Trophoblast cell (in vitro differentiated cells and primary cell): Measurements from ENCODE around the gene CRP.

Source experiments
- DNase-seq, 2 donors: peaks; one replicate each; pipeline ENCODE4 v3.0.0-alpha.2; 2016
- H2AFZ ChIP-seq: 2 replicates; pipeline ENCODE4 v1.6.1; 2013; ENCODE audit warnings: low read length, moderate library complexity, mild to moderate bottlenecking; ENCODE audit not compliant: insufficient read depth, poor library complexity
- H2AK5ac ChIP-seq: 2 replicates; pipeline ENCODE4 v1.6.1; 2013; ENCODE audit warnings: mild to moderate bottlenecking, low read length
- H2BK120ac ChIP-seq: 2 replicates; pipeline ENCODE4 v1.6.1; 2013; ENCODE audit warnings: low read length, mild to moderate bottlenecking, moderate library complexity; ENCODE audit not compliant: insufficient read depth, poor library complexity
- H2BK12ac ChIP-seq: 2 replicates; pipeline ENCODE4 v1.6.1; 2013; ENCODE audit warnings: mild to moderate bottlenecking, low read length, moderate library complexity
- H2BK5ac ChIP-seq: 2 replicates; pipeline ENCODE4 v1.6.1; 2013; ENCODE audit warnings: low read length, low read depth, moderate library complexity, mild to moderate bottlenecking; ENCODE audit not compliant: poor library complexity
- H3K14ac ChIP-seq: 2 replicates; pipeline ENCODE4 v1.6.1; 2013; ENCODE audit warnings: mild to moderate bottlenecking, low read length
- H3K18ac ChIP-seq: 2 replicates; pipeline ENCODE4 v1.6.1; 2013; ENCODE audit warnings: mild to moderate bottlenecking, low read length
- H3K23ac ChIP-seq: 2 replicates; pipeline ENCODE4 v1.6.1; 2013; ENCODE audit warnings: low read length
- H3K27ac ChIP-seq: 2 replicates; pipeline ENCODE4 v1.5.1; 2013; ENCODE audit warnings: low read depth, mild to moderate bottlenecking, inconsistent platforms, low read length, moderate library complexity
- H3K27me3 ChIP-seq: 2 replicates; pipeline ENCODE4 v1.6.1; 2013; ENCODE audit warnings: inconsistent platforms, mild to moderate bottlenecking, low read length, moderate library complexity; ENCODE audit not compliant: insufficient read depth
- H3K36me3 ChIP-seq, 2 experiments: 1 replicate in 1 of 2; 2 replicates in 1 of 2; pipeline ENCODE4 v1.6.1; 2013; ENCODE audit warnings: low read length in 2 of 2, mild to moderate bottlenecking in 2 of 2, moderate library complexity in 1 of 2; ENCODE audit not compliant: insufficient read depth in 2 of 2, control insufficient read depth in 1 of 2
- H3K4ac ChIP-seq: 2 replicates; pipeline ENCODE4 v1.6.1; 2013; ENCODE audit warnings: low read depth, mild to moderate bottlenecking, low read length, moderate library complexity
- H3K4me1 ChIP-seq, 2 experiments: 1 replicate in 1 of 2; 2 replicates in 1 of 2; pipeline ENCODE4 v1.6.1; 2013; ENCODE audit warnings: low read length in 2 of 2, mild to moderate bottlenecking in 2 of 2, moderate library complexity in 1 of 2; ENCODE audit not compliant: insufficient read depth in 2 of 2, control insufficient read depth in 1 of 2
- H3K4me2 ChIP-seq: 2 replicates; pipeline ENCODE4 v1.6.1; 2013; ENCODE audit warnings: inconsistent platforms, mild to moderate bottlenecking, low read length, moderate library complexity
- H3K4me3 ChIP-seq: 2 replicates; pipeline ENCODE4 v1.5.1; 2013; ENCODE audit warnings: mild to moderate bottlenecking, low read depth, low read length, inconsistent platforms
- H3K79me1 ChIP-seq: one replicate; pipeline ENCODE4 v1.6.1; 2013; ENCODE audit warnings: low read length
- H3K79me2 ChIP-seq: 2 replicates; pipeline ENCODE4 v1.6.1; 2013; ENCODE audit warnings: low read length, mild to moderate bottlenecking; ENCODE audit not compliant: control insufficient read depth, insufficient read depth, poor library complexity
- H3K9ac ChIP-seq: 2 replicates; pipeline ENCODE4 v1.6.1; 2013; ENCODE audit warnings: mild to moderate bottlenecking, low read length
- H3K9me3 ChIP-seq: 2 replicates; pipeline ENCODE4 v1.6.1; 2013; ENCODE audit warnings: low read depth, mild to moderate bottlenecking, control low read depth, inconsistent platforms, low read length; ENCODE audit not compliant: insufficient read depth
- H4K12ac ChIP-seq: 2 replicates; pipeline ENCODE4 v1.6.1; 2013; ENCODE audit warnings: low read depth, mild to moderate bottlenecking, low read length, moderate library complexity
- H4K8ac ChIP-seq: 2 replicates; pipeline ENCODE4 v1.6.1; 2013; ENCODE audit warnings: low read depth, mild to moderate bottlenecking, low read length, moderate library complexity
- H4K91ac ChIP-seq: one replicate; pipeline ENCODE4 v1.6.1; 2013; ENCODE audit warnings: low read depth, mild to moderate bottlenecking, low read length, moderate library complexity
- WGBS: extraction: QIAGEN DNeasy Blood & Tissue Kit; methylation state at CpG from one replicate; pipeline ENCODE4 v1.1.7; 2013; ENCODE audit warnings: missing lambda C conversion rate; ENCODE audit not compliant: insufficient read length, insufficient coverage; ENCODE audit errors: extremely low coverage; 5-methylcytosine and 5-hydroxymethylcytosine counted together

Gene CRP

GRCh38 chr1:159687511-159687910 is 26.9 kb downstream of the CRP start:
- Histone ChIP-seq H3K23ac (no peak overlapping the region), H2AK5ac (no peak overlapping the region), H4K12ac (no peak overlapping the region), H2BK5ac (no peak overlapping the region), H3K27ac (no peak overlapping the region), H2BK12ac (no peak overlapping the region), H4K91ac (no peak overlapping the region), H3K36me3 (no peaks in the 10 kb centered on the region), H3K4me2 (no peak overlapping the region), H3K9me3 (no peaks in the 10 kb centered on the region), H3K9ac (no peak overlapping the region), H2BK120ac (no peak overlapping the region), H3K14ac (no peak overlapping the region), H3K4ac (no peak overlapping the region), H4K8ac (no peak overlapping the region), H3K18ac (no peak overlapping the region), H2AFZ (no peak overlapping the region), H3K79me1 (no peaks in the 10 kb centered on the region), H3K27me3 (no peaks in the 10 kb centered on the region), H3K4me3 (no peak overlapping the region), H3K4me1 (peaks cover 0 to 3% of the 10 kb centered on the region in 2 experiments), H3K79me2 (no peaks in the 10 kb centered on the region)
- no peak for DNase-seq

DNA sequence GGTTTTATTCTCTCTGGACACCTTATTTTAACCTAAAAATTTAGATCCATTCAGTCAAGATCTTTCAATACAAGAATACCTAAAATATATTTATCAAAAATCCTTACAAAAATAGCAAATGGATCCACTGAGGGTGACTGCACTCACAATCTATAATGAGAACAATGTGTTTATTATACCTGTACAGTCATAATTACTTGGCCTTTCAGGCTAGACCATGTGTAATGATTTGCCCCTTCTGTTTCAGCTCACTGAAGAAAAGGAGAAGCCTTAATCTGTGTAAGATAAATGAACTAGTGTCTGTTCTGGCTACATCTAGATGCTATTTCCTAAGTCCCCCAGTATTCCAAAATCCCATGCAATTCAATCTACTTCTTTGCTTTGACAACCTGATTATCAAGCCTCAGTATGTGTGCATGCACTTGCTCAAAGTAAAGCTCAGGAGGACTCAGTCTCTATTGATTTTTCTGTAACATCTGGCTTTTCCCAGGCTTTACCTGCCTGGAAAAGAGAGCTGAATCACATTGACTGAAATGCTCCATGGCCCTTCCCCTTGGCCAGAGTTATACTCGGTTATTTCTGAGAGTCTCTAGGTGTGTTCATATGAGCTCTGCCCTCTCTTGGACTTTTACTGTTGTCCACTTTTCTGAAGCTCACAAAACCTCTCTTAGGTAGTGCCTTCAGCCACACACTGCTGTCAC is 27.6 kb downstream of the CRP start:
- H3K4me1 ChIP-seq: peaks cover 0 to 3% of the 10 kb centered on the region in 2 experiments
- no peak overlapping the region for H4K8ac ChIP-seq
- no peak overlapping the region for H3K4me2 ChIP-seq
- no peaks in the 10 kb centered on the region for H3K36me3 ChIP-seq
- no peaks in the 10 kb centered on the region for H3K27me3 ChIP-seq
- no peak overlapping the region for H2BK120ac ChIP-seq
- no peak overlapping the region for H3K27ac ChIP-seq
- H3K14ac ChIP-seq: no peak overlapping the region
- H4K91ac ChIP-seq: no peak overlapping the region
- H3K18ac ChIP-seq: no peak overlapping the region
- no peaks in the 10 kb centered on the region for H3K79me1 ChIP-seq
- no peak overlapping the region for H3K23ac ChIP-seq
- no peaks in the 10 kb centered on the region for H3K9me3 ChIP-seq
- no peak overlapping the region for H3K4me3 ChIP-seq
- no peak for DNase-seq
- H2BK5ac ChIP-seq: no peak overlapping the region
- no peak overlapping the region for H2AFZ ChIP-seq
- H4K12ac ChIP-seq: no peak overlapping the region
- WGBS: no CpG with 5 or more reads among the region's 1 CpG
- H3K79me2 ChIP-seq: no peaks in the 10 kb centered on the region
- no peak overlapping the region for H2BK12ac ChIP-seq
- no peak overlapping the region for H2AK5ac ChIP-seq
- no peak overlapping the region for H3K9ac ChIP-seq
- H3K4ac ChIP-seq: no peak overlapping the region

DNA sequence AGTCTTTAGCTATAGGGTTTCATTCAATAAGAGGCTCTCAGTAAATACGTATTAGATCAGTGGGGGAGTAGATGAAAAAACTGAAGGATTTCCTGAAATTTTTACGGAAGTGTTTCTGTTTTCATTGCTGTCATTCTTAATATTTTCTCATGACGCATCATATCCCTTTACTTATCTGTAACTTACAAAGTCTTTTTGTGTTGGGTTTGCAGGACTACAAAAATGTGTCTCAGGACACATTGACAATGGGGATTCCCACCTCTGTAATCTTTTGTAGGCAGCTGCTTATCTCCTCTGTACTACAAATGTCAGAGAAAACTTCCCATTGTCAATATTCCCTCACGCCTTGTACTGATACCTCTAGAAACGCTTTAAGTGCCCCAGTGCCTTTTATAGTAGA is 35.5 kb downstream of the CRP start:
- Histone ChIP-seq H3K18ac (no peak overlapping the region), H3K23ac (no peak overlapping the region), H3K36me3 (no peaks in the 10 kb centered on the region), H3K14ac (no peak overlapping the region), H3K27ac (no peak overlapping the region), H2AK5ac (no peak overlapping the region), H3K79me1 (no peaks in the 10 kb centered on the region), H3K4me2 (no peak overlapping the region), H4K12ac (no peak overlapping the region), H3K9me3 (peaks cover 2% of the 10 kb centered on the region), H2BK5ac (no peak overlapping the region), H3K4me3 (no peak overlapping the region), H3K79me2 (no peaks in the 10 kb centered on the region), H2AFZ (no peak overlapping the region), H2BK12ac (no peak overlapping the region), H4K91ac (no peak overlapping the region), H3K27me3 (no peaks in the 10 kb centered on the region), H3K9ac (no peak overlapping the region), H3K4ac (no peak overlapping the region), H4K8ac (no peak overlapping the region), H3K4me1 (peaks cover 0 to 3% of the 10 kb centered on the region in 2 experiments), H2BK120ac (no peak overlapping the region)
- DNase-seq: no peak
- no CpG with 5 or more reads among the region's 5 CpGs for whole genome bisulfite sequencing

DNA sequence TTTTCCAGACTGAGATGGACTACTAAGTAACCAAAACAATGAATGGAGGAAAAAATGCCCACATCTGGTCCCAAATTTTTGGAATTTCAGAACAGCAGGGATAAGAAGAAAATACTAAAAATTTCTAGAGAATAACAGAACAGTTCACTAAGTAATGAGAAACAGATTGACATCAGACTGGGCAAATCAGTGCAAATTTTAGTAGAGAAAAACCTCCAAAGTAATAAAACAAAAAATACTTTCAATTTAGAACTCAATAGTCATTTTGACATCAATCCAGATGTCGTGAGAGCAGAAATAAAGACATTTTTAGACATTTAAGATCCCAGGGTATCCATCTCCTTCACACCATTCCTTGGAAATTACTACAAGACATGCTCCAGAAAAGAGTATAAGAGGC is 39.3 kb downstream of the CRP start:
- no peak overlapping the region for H3K4me2 ChIP-seq
- no peak overlapping the region for H3K4me3 ChIP-seq
- no peak overlapping the region for H4K12ac ChIP-seq
- H4K91ac ChIP-seq: no peak overlapping the region
- no peaks in the 10 kb centered on the region for H3K36me3 ChIP-seq
- no peaks in the 10 kb centered on the region for H3K9me3 ChIP-seq
- H2BK5ac ChIP-seq: no peak overlapping the region
- no peak overlapping the region for H3K18ac ChIP-seq
- no peak overlapping the region for H2AK5ac ChIP-seq
- no CpG with 5 or more reads among the region's 1 CpG for WGBS
- DNase-seq: no peak
- no peak overlapping the region for H2AFZ ChIP-seq
- H3K4me1 ChIP-seq: no peaks in the 10 kb centered on the region
- H3K79me1 ChIP-seq: no peaks in the 10 kb centered on the region
- H4K8ac ChIP-seq: no peak overlapping the region
- no peaks in the 10 kb centered on the region for H3K27me3 ChIP-seq
- no peak overlapping the region for H3K4ac ChIP-seq
- H3K14ac ChIP-seq: no peak overlapping the region
- H2BK120ac ChIP-seq: no peak overlapping the region
- H3K79me2 ChIP-seq: no peaks in the 10 kb centered on the region
- H2BK12ac ChIP-seq: no peak overlapping the region
- no peak overlapping the region for H3K23ac ChIP-seq
- no peak overlapping the region for H3K9ac ChIP-seq
- H3K27ac ChIP-seq: no peak overlapping the region
